ENCODE data around the gene POMZP3.
A peak's percentile ranks its signal among the peaks of the same experiment; 100 is the strongest.
"Not testable (repeated sequence)": the region's sequence is repeated elsewhere in the genome, so short reads cannot be mapped to it uniquely, and the experiment has no call there.

POMZP3 gene

DNA sequence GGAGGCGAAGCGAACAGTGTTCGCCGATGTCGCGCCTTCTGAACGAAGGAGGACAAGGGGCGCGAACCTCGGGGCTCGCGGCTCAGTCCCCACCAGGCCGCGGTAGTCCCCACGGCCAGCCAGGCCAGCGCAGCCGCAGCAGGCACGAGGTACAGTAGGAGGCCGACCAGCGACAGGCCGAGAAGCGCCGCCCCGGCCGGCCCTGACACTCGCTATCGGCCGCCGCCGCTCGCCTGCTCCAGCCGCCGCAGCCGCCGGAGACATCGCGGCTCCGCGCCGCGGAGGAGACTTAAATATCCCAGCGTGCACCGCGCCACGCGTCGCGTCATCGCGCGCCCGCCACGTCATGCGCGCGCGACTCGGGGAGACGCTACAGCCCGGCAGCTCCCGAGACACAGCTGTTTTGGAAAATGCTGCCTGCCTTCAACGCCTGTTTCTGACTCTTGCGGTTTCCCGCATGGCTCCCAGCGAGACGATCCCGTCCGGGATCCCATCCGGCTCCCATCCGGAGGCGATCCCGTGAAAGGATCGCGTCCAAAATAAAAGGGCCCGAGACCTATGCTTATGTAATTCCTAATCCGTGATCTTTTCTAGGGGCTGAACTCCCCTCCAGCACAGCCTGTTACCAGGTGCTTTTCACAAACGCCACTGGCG lies at the start of gene POMZP3:
Gene POMZP3, minus strand, starts transcription at position 291 of the 654 bp plus-strand sequence. CDS start 1,215 bp downstream, outside the sequence.
- H3K36me3 ChIP-seq (ENCODE audit: control insufficient read depth in 2 of 2, insufficient read depth in 1 of 2, low read length in 2 of 2); CTCF ChIA-PET: not testable (repeated sequence)
- TF ChIP-seq, protein P1, sequence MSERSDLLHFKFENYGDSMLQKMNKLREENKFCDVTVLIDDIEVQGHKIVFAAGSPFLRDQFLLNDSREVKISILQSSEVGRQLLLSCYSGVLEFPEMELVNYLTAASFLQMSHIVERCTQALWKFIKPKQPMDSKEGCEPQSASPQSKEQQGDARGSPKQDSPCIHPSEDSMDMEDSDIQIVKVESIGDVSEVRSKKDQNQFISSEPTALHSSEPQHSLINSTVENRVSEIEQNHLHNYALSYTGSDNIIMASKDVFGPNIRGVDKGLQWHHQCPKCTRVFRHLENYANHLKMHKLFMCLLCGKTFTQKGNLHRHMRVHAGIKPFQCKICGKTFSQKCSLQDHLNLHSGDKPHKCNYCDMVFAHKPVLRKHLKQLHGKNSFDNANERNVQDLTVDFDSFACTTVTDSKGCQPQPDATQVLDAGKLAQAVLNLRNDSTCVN (tag by site-specific recombination; optimal IDR thresholded peaks at IDR 0.05): peak; percentile 40

DNA sequence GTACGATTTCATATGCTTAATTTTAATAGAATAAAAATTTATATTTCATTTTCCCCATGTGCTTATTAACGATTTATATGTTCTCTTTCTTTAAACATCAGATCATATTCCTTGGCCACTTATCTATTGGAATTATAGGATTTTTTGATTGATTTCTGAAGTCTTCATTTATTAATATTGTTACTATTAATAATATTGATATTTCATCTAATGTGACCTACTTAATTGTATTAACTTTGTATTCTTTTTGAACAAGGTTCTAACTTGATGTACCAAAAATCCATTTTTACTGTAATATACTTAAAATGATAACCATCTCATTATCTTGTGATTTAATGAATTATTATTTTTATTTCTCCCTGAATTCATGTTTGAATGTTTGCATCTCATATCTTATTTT lies 48.7 kb upstream of the POMZP3 start:
- POLR2A ChIA-PET; H3K4me1 ChIP-seq (ENCODE audit: control insufficient read depth, insufficient read depth, low read length); H3K27ac ChIP-seq (ENCODE audit: extremely low read depth, low read depth, low read length); H3K36me3 ChIP-seq (ENCODE audit: control insufficient read depth in 2 of 2, insufficient read depth in 1 of 2, low read length in 2 of 2); H3K4me3 ChIP-seq (ENCODE audit: low read depth, low read length); CTCF ChIA-PET; H3K9me3 ChIP-seq (ENCODE audit: control insufficient read depth, insufficient read depth, low read depth, low read length): not testable (repeated sequence)

More for the DNA sequence above, at the start of gene POMZP3:
- H3K4me1 ChIP-seq (ENCODE audit: control insufficient read depth, insufficient read depth, low read length); POLR2A ChIA-PET; H3K9me3 ChIP-seq (ENCODE audit: control insufficient read depth, insufficient read depth, low read depth, low read length): not testable (repeated sequence)
- Histone ChIP-seq H3K27ac (ENCODE audit: extremely low read depth, low read depth, low read length) (0 out of 2 replicates have a peak within 1 kb of the TSS, but pooled peaks have one; percentile 22), H3K4me3 (ENCODE audit: low read depth, low read length) (peak within 1 kb of the TSS; percentile 61)

DNA sequence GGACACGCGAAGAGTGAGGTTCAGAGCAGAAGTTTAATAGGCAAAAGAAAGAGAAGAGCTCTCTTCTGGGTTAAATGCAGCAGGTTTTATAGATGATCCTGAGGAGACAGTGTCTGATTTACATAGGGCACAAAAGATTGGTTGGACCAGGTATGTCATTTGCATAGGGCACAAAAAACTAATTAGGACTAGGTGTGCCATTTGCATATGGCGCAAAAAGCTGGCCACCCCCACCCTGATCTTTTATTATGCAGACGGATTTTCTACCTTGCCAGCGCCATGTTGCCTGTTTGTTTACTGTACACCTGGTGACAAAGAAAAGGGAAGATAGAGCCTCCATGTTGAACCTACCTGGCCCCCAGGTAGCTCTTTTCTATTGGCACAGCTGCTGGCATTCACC lies 46.3 kb upstream of the POMZP3 start:
- POLR2A ChIA-PET; CTCF ChIA-PET; H3K36me3 ChIP-seq (ENCODE audit: control insufficient read depth in 2 of 2, insufficient read depth in 1 of 2, low read length in 2 of 2); H3K9me3 ChIP-seq (ENCODE audit: control insufficient read depth, insufficient read depth, low read depth, low read length); H3K27ac ChIP-seq (ENCODE audit: extremely low read depth, low read depth, low read length); H3K4me3 ChIP-seq (ENCODE audit: low read depth, low read length); H3K4me1 ChIP-seq (ENCODE audit: control insufficient read depth, insufficient read depth, low read length): not testable (repeated sequence)

DNA sequence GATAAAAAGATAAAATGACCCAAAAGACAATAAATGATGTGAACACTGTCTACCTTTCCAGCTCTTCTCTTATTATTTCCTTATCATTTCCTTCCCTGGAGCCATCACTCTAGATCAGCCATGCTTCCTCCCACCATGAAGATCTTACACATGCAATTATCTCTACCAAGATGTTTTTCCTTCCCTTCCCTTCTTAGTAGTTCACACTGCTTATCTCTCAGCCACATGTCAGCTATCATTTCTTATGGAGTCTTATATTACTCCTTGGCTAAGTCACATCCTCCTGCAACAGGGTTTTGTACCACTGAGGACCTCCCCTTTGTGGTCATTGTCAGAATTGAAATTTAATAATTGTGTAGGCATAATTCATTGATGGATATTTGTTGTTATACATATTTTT lies 32.1 kb upstream of the POMZP3 start:
- H3K27ac ChIP-seq (ENCODE audit: extremely low read depth, low read depth, low read length); H3K4me3 ChIP-seq (ENCODE audit: low read depth, low read length); H3K4me1 ChIP-seq (ENCODE audit: control insufficient read depth, insufficient read depth, low read length); H3K9me3 ChIP-seq (ENCODE audit: control insufficient read depth, insufficient read depth, low read depth, low read length); H3K36me3 ChIP-seq (ENCODE audit: control insufficient read depth in 2 of 2, insufficient read depth in 1 of 2, low read length in 2 of 2); POLR2A ChIA-PET: not testable (repeated sequence)
- CTCF ChIA-PET: interaction anchor here (0.7 kb wide), 1 partner anchor 173 kb away, joined by 3 read pairs; no protein-coding TSS in a partner anchor

DNA sequence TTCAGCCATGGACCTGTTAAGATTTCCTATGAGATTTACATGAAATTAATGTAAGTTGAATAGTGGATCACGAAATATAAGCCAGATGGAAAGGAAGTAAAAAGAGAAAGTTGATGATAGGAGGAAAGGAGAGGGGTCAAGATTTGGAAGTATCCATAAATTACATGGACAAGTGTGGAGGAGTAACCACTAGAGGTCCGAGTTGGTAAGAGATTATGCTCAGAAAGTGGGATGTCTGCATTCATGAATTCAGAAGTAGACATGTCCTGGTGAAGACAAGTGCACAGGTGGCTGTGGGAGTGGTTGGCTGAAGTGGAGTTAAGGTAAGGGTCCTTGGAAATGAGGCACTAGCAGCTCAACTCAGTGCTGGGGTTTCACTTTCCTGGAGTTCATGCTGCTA lies 29.3 kb upstream of the POMZP3 start:
- H3K4me3 ChIP-seq (ENCODE audit: low read depth, low read length); H3K27ac ChIP-seq (ENCODE audit: extremely low read depth, low read depth, low read length); CTCF ChIA-PET; H3K9me3 ChIP-seq (ENCODE audit: control insufficient read depth, insufficient read depth, low read depth, low read length); POLR2A ChIA-PET; H3K4me1 ChIP-seq (ENCODE audit: control insufficient read depth, insufficient read depth, low read length); H3K36me3 ChIP-seq (ENCODE audit: control insufficient read depth in 2 of 2, insufficient read depth in 1 of 2, low read length in 2 of 2): not testable (repeated sequence)

DNA sequence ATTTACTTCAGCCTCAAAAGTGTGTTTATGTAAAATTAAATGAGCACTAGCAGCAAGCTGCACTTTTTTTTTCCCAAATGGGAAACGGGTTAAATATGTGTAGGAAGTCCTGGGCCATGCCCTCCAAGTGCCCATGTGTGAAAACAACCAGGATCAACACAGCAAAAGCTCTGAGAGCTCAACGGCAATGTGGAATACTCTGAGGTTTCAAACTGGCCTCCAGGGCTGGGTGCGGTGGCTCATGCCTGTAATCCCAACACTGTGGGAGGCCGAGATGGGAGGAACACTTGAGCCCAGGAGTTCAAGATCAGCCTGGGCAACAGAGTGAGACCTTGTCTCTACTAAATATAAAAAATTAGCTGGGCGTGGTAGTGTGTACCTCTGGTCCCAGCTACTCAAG lies 15.5 kb upstream of the POMZP3 start:
- H3K9me3 ChIP-seq (ENCODE audit: control insufficient read depth, insufficient read depth, low read depth, low read length); H3K36me3 ChIP-seq (ENCODE audit: control insufficient read depth in 2 of 2, insufficient read depth in 1 of 2, low read length in 2 of 2); CTCF ChIA-PET; H3K4me3 ChIP-seq (ENCODE audit: low read depth, low read length); POLR2A ChIA-PET; H3K27ac ChIP-seq (ENCODE audit: extremely low read depth, low read depth, low read length); H3K4me1 ChIP-seq (ENCODE audit: control insufficient read depth, insufficient read depth, low read length): not testable (repeated sequence)

DNA sequence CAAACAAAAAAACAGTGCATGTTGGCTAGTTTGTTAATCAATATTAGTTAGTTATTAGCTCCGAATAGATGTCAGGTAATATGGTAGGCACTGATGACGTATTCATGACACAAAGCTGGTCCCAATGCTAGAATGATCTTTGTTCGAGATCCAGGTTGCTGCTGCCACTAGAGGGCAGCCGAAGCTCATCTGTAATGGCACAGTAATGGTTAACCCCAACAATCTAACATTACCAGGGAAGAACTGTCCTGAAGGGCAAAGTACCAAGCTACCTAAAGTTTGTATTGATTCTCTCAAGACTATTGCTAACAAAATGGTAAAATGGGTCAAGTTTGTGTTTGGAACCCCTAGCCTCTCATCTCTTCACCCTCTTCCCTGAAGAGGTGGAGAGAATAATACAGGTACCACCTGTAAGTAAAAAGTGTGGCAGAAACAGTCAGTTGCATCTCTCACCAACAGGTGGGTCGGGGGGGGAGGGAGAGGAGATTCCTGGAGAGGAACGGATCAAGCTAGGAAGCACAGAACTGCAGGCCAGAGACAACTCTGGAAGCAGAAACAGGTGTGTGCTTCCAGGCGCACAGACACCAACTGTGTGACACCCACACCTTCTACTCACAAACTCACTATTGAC lies 10.1 kb upstream of the POMZP3 start:
- POLR2A ChIA-PET; H3K27ac ChIP-seq (ENCODE audit: extremely low read depth, low read depth, low read length); H3K4me3 ChIP-seq (ENCODE audit: low read depth, low read length); CTCF ChIA-PET; H3K36me3 ChIP-seq (ENCODE audit: control insufficient read depth in 2 of 2, insufficient read depth in 1 of 2, low read length in 2 of 2); H3K4me1 ChIP-seq (ENCODE audit: control insufficient read depth, insufficient read depth, low read length); H3K9me3 ChIP-seq (ENCODE audit: control insufficient read depth, insufficient read depth, low read depth, low read length): not testable (repeated sequence)

DNA sequence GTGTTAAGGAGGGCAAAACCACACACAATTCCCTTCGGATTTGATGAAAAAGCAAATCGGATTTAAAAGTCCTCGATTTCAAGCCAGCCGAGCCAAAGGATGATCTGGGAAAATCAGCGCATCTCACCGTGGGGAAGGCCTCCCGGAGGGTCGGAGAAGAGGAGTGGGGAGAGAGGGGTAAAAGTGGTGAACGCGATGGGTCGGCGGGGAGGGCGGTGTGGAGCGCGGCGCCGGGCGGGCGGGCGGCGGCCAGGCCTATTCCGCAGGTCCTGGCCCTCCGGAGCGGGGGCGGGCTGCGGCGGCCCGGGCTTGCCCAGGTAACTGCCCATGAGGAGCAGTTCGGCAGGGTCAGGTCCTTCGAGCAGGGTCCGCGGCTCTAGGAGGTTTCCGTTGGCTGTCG lies 498 bp downstream of the POMZP3 start:
- H3K4me3 ChIP-seq (ENCODE audit: low read depth, low read length): peak overlapping the region; percentile 61
- H3K4me1 ChIP-seq (ENCODE audit: control insufficient read depth, insufficient read depth, low read length); POLR2A ChIA-PET; CTCF ChIA-PET; H3K27ac ChIP-seq (ENCODE audit: extremely low read depth, low read depth, low read length); H3K9me3 ChIP-seq (ENCODE audit: control insufficient read depth, insufficient read depth, low read depth, low read length); H3K36me3 ChIP-seq (ENCODE audit: control insufficient read depth in 2 of 2, insufficient read depth in 1 of 2, low read length in 2 of 2): not testable (repeated sequence)

DNA sequence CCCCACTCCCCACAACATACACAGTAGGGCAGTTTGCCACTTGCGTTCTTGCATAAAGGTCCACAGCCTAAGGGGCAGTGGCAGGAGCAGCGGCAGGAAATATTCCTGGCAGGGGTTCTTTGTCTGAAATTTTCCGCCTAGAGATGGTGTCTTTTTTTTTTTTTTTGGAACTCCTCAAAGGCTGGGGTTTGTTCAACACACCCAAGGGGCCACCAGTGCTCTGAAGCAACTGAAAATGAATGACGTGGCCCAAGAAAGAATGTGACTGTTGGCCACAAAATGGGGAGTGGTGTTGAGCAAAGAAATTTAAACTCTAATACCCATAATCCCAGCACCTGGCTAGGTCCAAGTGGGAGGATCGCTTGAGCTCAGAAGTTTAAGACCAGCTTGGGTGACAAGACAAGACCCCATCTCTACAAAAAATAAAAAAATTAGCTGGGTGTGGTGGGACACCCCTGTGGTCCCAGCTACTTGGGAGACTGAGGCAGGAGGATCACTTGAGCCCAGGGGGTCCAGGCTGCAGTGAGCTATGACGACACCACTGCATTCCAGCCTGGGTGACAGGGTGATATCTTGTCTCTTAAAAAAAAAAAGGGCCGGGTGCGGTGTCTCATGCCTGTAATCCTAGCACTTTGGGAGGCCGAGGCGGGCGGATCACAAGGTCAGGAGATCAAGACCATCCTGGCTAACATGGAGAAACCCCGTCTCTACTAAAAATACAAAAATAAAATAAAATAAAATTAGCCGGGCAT lies 7.5 kb downstream of the POMZP3 start:
- H3K4me1 ChIP-seq (ENCODE audit: control insufficient read depth, insufficient read depth, low read length); H3K4me3 ChIP-seq (ENCODE audit: low read depth, low read length); H3K9me3 ChIP-seq (ENCODE audit: control insufficient read depth, insufficient read depth, low read depth, low read length); H3K27ac ChIP-seq (ENCODE audit: extremely low read depth, low read depth, low read length); H3K36me3 ChIP-seq (ENCODE audit: control insufficient read depth in 2 of 2, insufficient read depth in 1 of 2, low read length in 2 of 2); POLR2A ChIA-PET; CTCF ChIA-PET: not testable (repeated sequence)

DNA sequence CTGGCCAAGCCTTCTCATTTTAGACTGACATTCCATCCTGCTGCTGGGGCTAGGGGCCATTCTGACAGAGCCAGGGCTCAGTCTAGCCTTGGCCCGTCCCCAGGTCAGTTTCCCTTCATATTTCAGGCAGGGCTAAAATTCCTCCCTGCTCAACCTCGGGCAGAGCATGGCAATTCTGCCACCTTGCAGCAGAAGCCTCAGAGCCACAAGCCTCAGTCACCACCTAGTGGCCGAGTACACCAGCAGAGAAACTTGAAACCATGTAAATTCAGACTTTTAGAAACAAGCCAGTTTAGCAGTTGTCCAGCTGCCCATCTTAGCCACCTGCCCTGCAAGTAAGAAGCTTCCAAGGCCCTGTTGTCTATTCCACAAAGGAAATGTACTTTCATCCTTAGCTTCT lies 13.3 kb downstream of the POMZP3 start:
- CTCF ChIA-PET; POLR2A ChIA-PET; H3K27ac ChIP-seq (ENCODE audit: extremely low read depth, low read depth, low read length); H3K9me3 ChIP-seq (ENCODE audit: control insufficient read depth, insufficient read depth, low read depth, low read length); H3K4me3 ChIP-seq (ENCODE audit: low read depth, low read length); H3K36me3 ChIP-seq (ENCODE audit: control insufficient read depth in 2 of 2, insufficient read depth in 1 of 2, low read length in 2 of 2); H3K4me1 ChIP-seq (ENCODE audit: control insufficient read depth, insufficient read depth, low read length): not testable (repeated sequence)
